ENCODE measurements around the gene CD93. TPM values are rescaled to one million over a fixed set of nuclear protein-coding genes. Genes with fewer than 3 reads are reported as not detected.

The CD93 gene
- polyA plus RNA-seq, 1 donor from 2014 or later = not detected

DNA sequence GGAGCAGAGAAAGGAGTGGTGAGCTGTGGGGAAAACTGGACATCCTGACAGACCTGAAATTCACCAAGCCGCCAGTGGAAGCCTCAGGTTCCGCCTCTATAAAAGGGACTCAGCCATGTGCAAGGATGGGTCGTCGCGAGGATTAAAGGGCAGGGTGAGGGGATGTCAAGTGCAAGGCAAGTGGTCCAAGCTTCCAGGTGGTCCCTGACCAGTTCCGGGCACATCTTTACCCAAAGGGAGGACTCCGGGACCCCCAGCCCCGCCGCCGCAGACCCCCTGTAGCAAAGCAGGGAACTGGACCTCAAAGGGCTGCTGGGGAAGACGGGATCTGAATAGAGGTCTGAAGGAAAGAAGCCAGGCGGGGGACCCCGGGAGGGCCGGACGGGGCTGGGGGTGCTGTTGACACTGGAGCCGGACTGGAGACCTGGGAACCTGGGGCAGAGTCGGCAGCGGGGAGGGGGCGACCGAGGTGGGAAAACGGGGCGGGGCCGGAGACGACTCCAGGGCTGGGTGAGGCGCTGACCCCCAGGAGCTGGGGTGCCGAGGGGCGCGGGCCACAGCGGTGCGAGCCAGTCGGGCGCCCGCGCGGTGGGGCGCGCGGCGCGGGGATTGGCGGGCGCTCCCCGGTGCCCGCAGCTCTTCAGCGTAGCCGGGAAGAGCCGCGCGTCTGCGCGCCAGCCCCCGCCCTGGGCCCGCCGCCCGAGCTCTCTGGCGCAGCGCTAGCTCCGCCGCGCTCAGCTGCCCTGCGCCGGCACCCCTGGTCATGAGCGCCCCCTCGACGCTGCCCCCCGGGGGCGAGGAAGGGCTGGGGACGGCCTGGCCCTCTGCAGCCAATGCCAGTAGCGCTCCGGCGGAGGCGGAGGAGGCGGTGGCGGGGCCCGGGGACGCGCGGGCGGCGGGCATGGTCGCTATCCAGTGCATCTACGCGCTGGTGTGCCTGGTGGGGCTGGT lies 51.1 kb downstream of the CD93 start, which contains the start of gene SSTR4:
TSS of gene SSTR4 (plus strand) at position 592 of the 951 bp plus-strand sequence. CDS start at position 764, 172 bp downstream.
- H3K27me3 ChIP-seq (ENCODE audit: insufficient read depth, low read depth, low read length) = peaks cover 61% of the 10 kb centered on the region
- no peaks in the 10 kb centered on the region for H3F3A ChIP-seq (ENCODE audit: insufficient read depth, low read length, poor library complexity, severe bottlenecking)
- TF ChIP-seq TAF1 (IDR thresholded peaks at IDR 0.05; ENCODE audit: low read depth) (no peak), EP300 (conservative IDR thresholded peaks at IDR 0.05; ENCODE audit: poor library complexity, severe bottlenecking) (no peak), RAD21 (conservative IDR thresholded peaks at IDR 0.05) (no peak), POLR2AphosphoS5 (IDR thresholded peaks at IDR 0.05) (no peak), MXI1 (conservative IDR thresholded peaks at IDR 0.05; ENCODE audit: poor library complexity, severe bottlenecking) (no peak), EZH2 (IDR thresholded peaks at IDR 0.05; ENCODE audit: borderline replicate concordance, insufficient read depth, low read length, poor library complexity, severe bottlenecking) (no peak), SMC3 (conservative IDR thresholded peaks at IDR 0.05; ENCODE audit: poor library complexity) (no peak)
- TF ChIP-seq, protein P1, sequence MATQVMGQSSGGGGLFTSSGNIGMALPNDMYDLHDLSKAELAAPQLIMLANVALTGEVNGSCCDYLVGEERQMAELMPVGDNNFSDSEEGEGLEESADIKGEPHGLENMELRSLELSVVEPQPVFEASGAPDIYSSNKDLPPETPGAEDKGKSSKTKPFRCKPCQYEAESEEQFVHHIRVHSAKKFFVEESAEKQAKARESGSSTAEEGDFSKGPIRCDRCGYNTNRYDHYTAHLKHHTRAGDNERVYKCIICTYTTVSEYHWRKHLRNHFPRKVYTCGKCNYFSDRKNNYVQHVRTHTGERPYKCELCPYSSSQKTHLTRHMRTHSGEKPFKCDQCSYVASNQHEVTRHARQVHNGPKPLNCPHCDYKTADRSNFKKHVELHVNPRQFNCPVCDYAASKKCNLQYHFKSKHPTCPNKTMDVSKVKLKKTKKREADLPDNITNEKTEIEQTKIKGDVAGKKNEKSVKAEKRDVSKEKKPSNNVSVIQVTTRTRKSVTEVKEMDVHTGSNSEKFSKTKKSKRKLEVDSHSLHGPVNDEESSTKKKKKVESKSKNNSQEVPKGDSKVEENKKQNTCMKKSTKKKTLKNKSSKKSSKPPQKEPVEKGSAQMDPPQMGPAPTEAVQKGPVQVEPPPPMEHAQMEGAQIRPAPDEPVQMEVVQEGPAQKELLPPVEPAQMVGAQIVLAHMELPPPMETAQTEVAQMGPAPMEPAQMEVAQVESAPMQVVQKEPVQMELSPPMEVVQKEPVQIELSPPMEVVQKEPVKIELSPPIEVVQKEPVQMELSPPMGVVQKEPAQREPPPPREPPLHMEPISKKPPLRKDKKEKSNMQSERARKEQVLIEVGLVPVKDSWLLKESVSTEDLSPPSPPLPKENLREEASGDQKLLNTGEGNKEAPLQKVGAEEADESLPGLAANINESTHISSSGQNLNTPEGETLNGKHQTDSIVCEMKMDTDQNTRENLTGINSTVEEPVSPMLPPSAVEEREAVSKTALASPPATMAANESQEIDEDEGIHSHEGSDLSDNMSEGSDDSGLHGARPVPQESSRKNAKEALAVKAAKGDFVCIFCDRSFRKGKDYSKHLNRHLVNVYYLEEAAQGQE (IDR thresholded peaks at IDR 0.05; ENCODE audit: borderline replicate concordance) = no peak
- TF ChIP-seq, protein P2, sequence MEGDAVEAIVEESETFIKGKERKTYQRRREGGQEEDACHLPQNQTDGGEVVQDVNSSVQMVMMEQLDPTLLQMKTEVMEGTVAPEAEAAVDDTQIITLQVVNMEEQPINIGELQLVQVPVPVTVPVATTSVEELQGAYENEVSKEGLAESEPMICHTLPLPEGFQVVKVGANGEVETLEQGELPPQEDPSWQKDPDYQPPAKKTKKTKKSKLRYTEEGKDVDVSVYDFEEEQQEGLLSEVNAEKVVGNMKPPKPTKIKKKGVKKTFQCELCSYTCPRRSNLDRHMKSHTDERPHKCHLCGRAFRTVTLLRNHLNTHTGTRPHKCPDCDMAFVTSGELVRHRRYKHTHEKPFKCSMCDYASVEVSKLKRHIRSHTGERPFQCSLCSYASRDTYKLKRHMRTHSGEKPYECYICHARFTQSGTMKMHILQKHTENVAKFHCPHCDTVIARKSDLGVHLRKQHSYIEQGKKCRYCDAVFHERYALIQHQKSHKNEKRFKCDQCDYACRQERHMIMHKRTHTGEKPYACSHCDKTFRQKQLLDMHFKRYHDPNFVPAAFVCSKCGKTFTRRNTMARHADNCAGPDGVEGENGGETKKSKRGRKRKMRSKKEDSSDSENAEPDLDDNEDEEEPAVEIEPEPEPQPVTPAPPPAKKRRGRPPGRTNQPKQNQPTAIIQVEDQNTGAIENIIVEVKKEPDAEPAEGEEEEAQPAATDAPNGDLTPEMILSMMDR (IDR thresholded peaks at IDR 0.05; ENCODE audit: poor library complexity, severe bottlenecking) = no peak
- no peak within 1 kb of the TSS for H2AFZ ChIP-seq (ENCODE audit: low read depth, low read length)
- no peak within 1 kb of the TSS for H3K9ac ChIP-seq (ENCODE audit: low read length)
- no peaks in the 10 kb centered on the region for H3K79me2 ChIP-seq (replicated peaks; ENCODE audit: insufficient read depth, low read length)
- no peaks in the 10 kb centered on the region for H3K36me3 ChIP-seq (ENCODE audit: insufficient read depth, low read length)
- no peak within 1 kb of the TSS for H3K4me2 ChIP-seq (ENCODE audit: low read length)
- H3K9me3 ChIP-seq (ENCODE audit: low read length) = no peaks in the 10 kb centered on the region
- peak within 1 kb of the TSS; percentile 48 for H3K4me3 ChIP-seq (ENCODE audit: low read length)
- no peaks in the 10 kb centered on the region for H3K9me2 ChIP-seq (ENCODE audit: insufficient read depth, low read length)
- no peak within 1 kb of the TSS for H3K27ac ChIP-seq (ENCODE audit: low read length)
- H4K20me1 ChIP-seq (ENCODE audit: insufficient read depth) = no peaks in the 10 kb centered on the region

DNA sequence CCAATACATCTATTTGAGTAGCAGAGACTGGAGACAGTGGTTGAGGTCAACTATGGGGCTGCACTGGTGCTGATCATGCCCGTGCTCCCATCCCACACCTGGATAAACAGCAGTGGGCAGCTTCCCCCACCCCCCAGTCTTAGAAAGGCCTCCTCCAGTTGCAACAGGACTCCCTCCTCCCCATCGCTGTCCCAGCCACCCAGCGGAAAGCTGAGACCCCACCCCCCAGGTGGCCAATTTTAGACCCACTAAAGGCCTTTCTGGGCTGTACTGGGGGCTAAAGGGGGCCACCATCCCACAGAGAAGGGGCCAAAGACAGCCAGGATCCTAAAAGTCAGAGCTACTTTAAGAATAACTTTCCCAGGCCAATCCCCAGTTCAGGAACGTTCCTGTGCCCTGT lies 52.2 kb downstream of the CD93 start:
- no peaks in the 10 kb centered on the region for H3K9me2 ChIP-seq (ENCODE audit: insufficient read depth, low read length)
- H3K27me3 ChIP-seq (ENCODE audit: insufficient read depth, low read depth, low read length) = peaks cover 54% of the 10 kb centered on the region
- H4K20me1 ChIP-seq (ENCODE audit: insufficient read depth) = no peaks in the 10 kb centered on the region
- H3K79me2 ChIP-seq (replicated peaks; ENCODE audit: insufficient read depth, low read length) = no peaks in the 10 kb centered on the region
- no peak for TF ChIP-seq SMC3 (conservative IDR thresholded peaks at IDR 0.05; ENCODE audit: poor library complexity)
- TF ChIP-seq EP300 (conservative IDR thresholded peaks at IDR 0.05; ENCODE audit: poor library complexity, severe bottlenecking) = no peak
- TF ChIP-seq, protein P1 (IDR thresholded peaks at IDR 0.05; ENCODE audit: borderline replicate concordance) = no peak
- no peak for TF ChIP-seq MXI1 (conservative IDR thresholded peaks at IDR 0.05; ENCODE audit: poor library complexity, severe bottlenecking)
- TF ChIP-seq EZH2 (IDR thresholded peaks at IDR 0.05; ENCODE audit: borderline replicate concordance, insufficient read depth, low read length, poor library complexity, severe bottlenecking) = no peak
- TF ChIP-seq, protein P2 (IDR thresholded peaks at IDR 0.05; ENCODE audit: poor library complexity, severe bottlenecking) = no peak
- TF ChIP-seq TAF1 (IDR thresholded peaks at IDR 0.05; ENCODE audit: low read depth) = no peak
- TF ChIP-seq POLR2AphosphoS5 (IDR thresholded peaks at IDR 0.05) = no peak
- H3K4me3 ChIP-seq (ENCODE audit: low read length) = no peak overlapping the region
- no peaks in the 10 kb centered on the region for H3K9me3 ChIP-seq (ENCODE audit: low read length)
- no peak overlapping the region for H3K9ac ChIP-seq (ENCODE audit: low read length)
- no peak overlapping the region for H2AFZ ChIP-seq (ENCODE audit: low read depth, low read length)
- H3K27ac ChIP-seq (ENCODE audit: low read length) = no peak overlapping the region
- no peaks in the 10 kb centered on the region for H3K36me3 ChIP-seq (ENCODE audit: insufficient read depth, low read length)
- no peak overlapping the region for H3K4me2 ChIP-seq (ENCODE audit: low read length)
- H3F3A ChIP-seq (ENCODE audit: insufficient read depth, low read length, poor library complexity, severe bottlenecking) = no peaks in the 10 kb centered on the region

Measured in neural cell (in vitro differentiated cells).